ENCODE results near the gene CADM2. TPM values are rescaled to one million over a fixed set of nuclear protein-coding genes. Genes with fewer than 3 reads are reported as not detected.
"Not testable (repeated sequence)": the region's sequence is repeated elsewhere in the genome, so short reads cannot be mapped to it uniquely, and the experiment has no call there.

Gene CADM2
- total and polyA plus RNA-seq, 4 donors, result 1.3 to 1.8 TPM; not detected in 2

GRCh38 chr3:85133691-85134420 lies 175.1 kb downstream of the CADM2 start:
- ATAC-seq (ENCODE audit: low FRiP score); DNase-seq; H3K4me1 ChIP-seq (ENCODE audit: control insufficient read depth in 1 of 2, insufficient read depth in 2 of 2, low read length in 2 of 2); H3K27ac ChIP-seq (ENCODE audit: low read depth in 1 of 2, low read length in 2 of 2); H3K4me3 ChIP-seq (ENCODE audit: low read length in 2 of 2); intact Hi-C loops (cut with DNase I); H3K27me3 ChIP-seq (ENCODE audit: control insufficient read depth in 1 of 2, insufficient read depth in 2 of 2, low read length in 1 of 2); H3K36me3 ChIP-seq (ENCODE audit: control insufficient read depth in 1 of 2, insufficient read depth in 2 of 2, low read length in 1 of 2); H3K9me3 ChIP-seq (ENCODE audit: control insufficient read depth, low read length): not testable (repeated sequence)
- WGBS, 2 donors, result 94 to 96% methylated on average over 26 to 54 of the region's 57 CpGs

- H3K27me3 ChIP-seq (ENCODE audit: control insufficient read depth in 1 of 2, insufficient read depth in 2 of 2, low read length in 1 of 2), result no peaks in the 10 kb centered on the region
- intact Hi-C loops (cut with DNase I), result no loop called here
- ATAC-seq (ENCODE audit: low FRiP score) (no peak), DNase-seq (no peak)
- WGBS, 2 donors, result 90 to 91% methylated on average over 3 of the region's 3 CpGs
- H3K9me3 ChIP-seq (ENCODE audit: control insufficient read depth, low read length), result no peaks in the 10 kb centered on the region
- H3K27ac ChIP-seq (ENCODE audit: low read depth in 1 of 2, low read length in 2 of 2), result no peak overlapping the region
- no peaks in the 10 kb centered on the region for H3K4me1 ChIP-seq (ENCODE audit: control insufficient read depth in 1 of 2, insufficient read depth in 2 of 2, low read length in 2 of 2)
- no peaks in the 10 kb centered on the region for H3K36me3 ChIP-seq (ENCODE audit: control insufficient read depth in 1 of 2, insufficient read depth in 2 of 2, low read length in 1 of 2)
- no peak overlapping the region for H3K4me3 ChIP-seq (ENCODE audit: low read length in 2 of 2)
Observed at GRCh38 chr3:85142626-85143025, 183.8 kb downstream of the CADM2 start.

GRCh38 chr3:85148036-85148435 lies 189.2 kb downstream of the CADM2 start:
- Histone ChIP-seq H3K9me3 (ENCODE audit: control insufficient read depth, low read length) (peaks cover 2% of the 10 kb centered on the region), H3K36me3 (ENCODE audit: control insufficient read depth in 1 of 2, insufficient read depth in 2 of 2, low read length in 1 of 2) (no peaks in the 10 kb centered on the region), H3K4me3 (ENCODE audit: low read length in 2 of 2) (no peak overlapping the region), H3K27me3 (ENCODE audit: control insufficient read depth in 1 of 2, insufficient read depth in 2 of 2, low read length in 1 of 2) (no peaks in the 10 kb centered on the region), H3K27ac (ENCODE audit: low read depth in 1 of 2, low read length in 2 of 2) (no peak overlapping the region), H3K4me1 (ENCODE audit: control insufficient read depth in 1 of 2, insufficient read depth in 2 of 2, low read length in 2 of 2) (no peaks in the 10 kb centered on the region)
- intact Hi-C loops (cut with DNase I), result no loop called here
- WGBS, 2 donors, result 29 to 45% methylated on average over 3 of the region's 3 CpGs
- DNase-seq (no peak), ATAC-seq (ENCODE audit: low FRiP score) (no peak)

DNA sequence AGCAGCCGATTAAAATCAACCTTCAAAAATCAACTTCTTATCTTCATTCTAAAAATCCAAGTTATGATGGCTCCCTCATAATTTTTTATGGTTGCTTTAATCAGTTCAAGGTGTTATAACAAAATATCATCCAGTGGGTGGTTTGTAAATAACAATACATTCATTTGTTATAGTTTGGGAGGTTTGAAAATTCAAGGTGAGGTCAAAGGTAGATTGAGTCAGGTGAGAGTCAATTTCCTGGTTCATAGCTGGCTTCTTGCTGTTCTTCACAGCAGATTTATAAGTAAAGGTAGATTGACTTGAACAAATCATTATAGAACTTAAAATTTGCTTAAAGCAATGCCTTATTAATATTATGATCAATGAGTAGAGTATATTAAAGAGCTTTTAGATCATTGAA lies 192.8 kb downstream of the CADM2 start:
- no peak for ATAC-seq (ENCODE audit: low FRiP score)
- 77 to 79% methylated on average over 1 of the region's 1 CpG for WGBS, 2 donors
- intact Hi-C loops (cut with DNase I), result no loop called here

DNA sequence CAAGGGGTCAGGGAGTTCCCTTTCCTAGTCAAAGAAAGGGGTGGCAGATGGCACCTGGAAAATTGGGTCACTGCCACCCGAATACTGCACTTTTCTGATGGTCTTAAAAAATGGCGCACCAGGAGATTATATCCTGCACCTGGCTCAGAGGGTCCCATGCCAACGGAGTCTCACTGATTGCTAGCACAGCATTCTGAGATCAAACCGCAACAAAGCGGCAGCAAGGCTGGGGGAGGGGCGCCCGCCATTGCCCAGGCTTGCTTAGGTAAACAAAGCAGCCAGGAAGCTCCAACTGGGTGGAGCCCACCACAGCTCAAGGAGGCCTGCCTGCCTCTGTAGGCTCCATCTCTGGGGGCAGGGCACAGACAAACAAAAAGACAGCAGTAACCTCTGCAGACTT lies 194.5 kb downstream of the CADM2 start:
- DNase-seq; H3K36me3 ChIP-seq (ENCODE audit: control insufficient read depth in 1 of 2, insufficient read depth in 2 of 2, low read length in 1 of 2); H3K4me3 ChIP-seq (ENCODE audit: low read length in 2 of 2); H3K4me1 ChIP-seq (ENCODE audit: control insufficient read depth in 1 of 2, insufficient read depth in 2 of 2, low read length in 2 of 2); H3K27ac ChIP-seq (ENCODE audit: low read depth in 1 of 2, low read length in 2 of 2); H3K27me3 ChIP-seq (ENCODE audit: control insufficient read depth in 1 of 2, insufficient read depth in 2 of 2, low read length in 1 of 2); H3K9me3 ChIP-seq (ENCODE audit: control insufficient read depth, low read length); ATAC-seq (ENCODE audit: low FRiP score); intact Hi-C loops (cut with DNase I): not testable (repeated sequence)
- WGBS, 2 donors, result 93 to 96% methylated on average over 7 of the region's 7 CpGs

More for the DNA sequence above, 192.8 kb downstream of the CADM2 start:
- Histone ChIP-seq H3K4me1 (ENCODE audit: control insufficient read depth in 1 of 2, insufficient read depth in 2 of 2, low read length in 2 of 2) (no peaks in the 10 kb centered on the region), H3K27me3 (ENCODE audit: control insufficient read depth in 1 of 2, insufficient read depth in 2 of 2, low read length in 1 of 2) (no peaks in the 10 kb centered on the region), H3K9me3 (ENCODE audit: control insufficient read depth, low read length) (peaks cover 3% of the 10 kb centered on the region), H3K36me3 (ENCODE audit: control insufficient read depth in 1 of 2, insufficient read depth in 2 of 2, low read length in 1 of 2) (no peaks in the 10 kb centered on the region), H3K4me3 (ENCODE audit: low read length in 2 of 2) (no peak overlapping the region), H3K27ac (ENCODE audit: low read depth in 1 of 2, low read length in 2 of 2) (no peak overlapping the region)
- no peak for DNase-seq

GRCh38 chr3:85159376-85159775 lies 200.6 kb downstream of the CADM2 start:
- H3K36me3 ChIP-seq (ENCODE audit: control insufficient read depth in 1 of 2, insufficient read depth in 2 of 2, low read length in 1 of 2), result no peaks in the 10 kb centered on the region
- no peak overlapping the region for H3K27ac ChIP-seq (ENCODE audit: low read depth in 1 of 2, low read length in 2 of 2)
- H3K27me3 ChIP-seq (ENCODE audit: control insufficient read depth in 1 of 2, insufficient read depth in 2 of 2, low read length in 1 of 2), result no peaks in the 10 kb centered on the region
- ATAC-seq (ENCODE audit: low FRiP score), result no peak
- DNase-seq, result no peak
- intact Hi-C loops (cut with DNase I), result no loop called here
- no peaks in the 10 kb centered on the region for H3K9me3 ChIP-seq (ENCODE audit: control insufficient read depth, low read length)
- H3K4me3 ChIP-seq (ENCODE audit: low read length in 2 of 2), result no peak overlapping the region
- H3K4me1 ChIP-seq (ENCODE audit: control insufficient read depth in 1 of 2, insufficient read depth in 2 of 2, low read length in 2 of 2), result no peaks in the 10 kb centered on the region
- WGBS, 2 donors, result 36 to 40% methylated on average over 5 of the region's 5 CpGs

- H3K36me3 ChIP-seq (ENCODE audit: control insufficient read depth in 1 of 2, insufficient read depth in 2 of 2, low read length in 1 of 2), result no peaks in the 10 kb centered on the region
- ATAC-seq (ENCODE audit: low FRiP score), result no peak
- H3K4me1 ChIP-seq (ENCODE audit: control insufficient read depth in 1 of 2, insufficient read depth in 2 of 2, low read length in 2 of 2), result no peaks in the 10 kb centered on the region
- no peak for DNase-seq
- H3K4me3 ChIP-seq (ENCODE audit: low read length in 2 of 2), result no peak overlapping the region
- H3K9me3 ChIP-seq (ENCODE audit: control insufficient read depth, low read length), result no peaks in the 10 kb centered on the region
- WGBS, 2 donors, result 88 to 90% methylated on average over 7 of the region's 7 CpGs
- intact Hi-C loops (cut with DNase I), result no loop called here
- H3K27ac ChIP-seq (ENCODE audit: low read depth in 1 of 2, low read length in 2 of 2), result no peak overlapping the region
- no peaks in the 10 kb centered on the region for H3K27me3 ChIP-seq (ENCODE audit: control insufficient read depth in 1 of 2, insufficient read depth in 2 of 2, low read length in 1 of 2)
Observed at GRCh38 chr3:85161544-85161943, 202.8 kb downstream of the CADM2 start.

DNA sequence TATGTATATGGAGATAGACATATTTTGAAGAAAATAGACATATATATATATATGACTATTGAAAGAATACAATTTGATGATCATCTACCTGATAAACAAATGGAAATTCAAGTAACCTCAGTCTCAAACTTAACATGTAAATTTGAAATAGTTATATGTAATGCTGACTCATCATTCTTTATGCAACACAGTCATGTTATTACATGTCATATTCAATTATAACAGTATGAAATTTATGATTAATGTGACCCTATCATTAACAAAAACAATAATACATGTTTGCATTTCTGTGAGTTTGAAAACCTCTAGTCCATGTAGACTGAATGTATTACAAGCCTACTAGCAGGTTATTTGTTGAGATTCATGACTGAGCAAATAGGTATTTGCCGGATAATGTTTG lies 204.1 kb downstream of the CADM2 start:
- ATAC-seq (ENCODE audit: low FRiP score), result no peak
- no peak for DNase-seq
- H3K9me3 ChIP-seq (ENCODE audit: control insufficient read depth, low read length), result no peaks in the 10 kb centered on the region
- H3K36me3 ChIP-seq (ENCODE audit: control insufficient read depth in 1 of 2, insufficient read depth in 2 of 2, low read length in 1 of 2), result no peaks in the 10 kb centered on the region
- intact Hi-C loops (cut with DNase I), result no loop called here
- H3K4me3 ChIP-seq (ENCODE audit: low read length in 2 of 2), result no peak overlapping the region
- H3K27ac ChIP-seq (ENCODE audit: low read depth in 1 of 2, low read length in 2 of 2), result no peak overlapping the region
- 88 to 91% methylated on average over 1 of the region's 1 CpG for WGBS, 2 donors
- no peaks in the 10 kb centered on the region for H3K4me1 ChIP-seq (ENCODE audit: control insufficient read depth in 1 of 2, insufficient read depth in 2 of 2, low read length in 2 of 2)
- H3K27me3 ChIP-seq (ENCODE audit: control insufficient read depth in 1 of 2, insufficient read depth in 2 of 2, low read length in 1 of 2), result no peaks in the 10 kb centered on the region

- DNase-seq, result no peak
- intact Hi-C loops (cut with DNase I), result no loop called here
- Histone ChIP-seq H3K27ac (ENCODE audit: low read depth in 1 of 2, low read length in 2 of 2) (no peak overlapping the region), H3K9me3 (ENCODE audit: control insufficient read depth, low read length) (no peaks in the 10 kb centered on the region), H3K4me1 (ENCODE audit: control insufficient read depth in 1 of 2, insufficient read depth in 2 of 2, low read length in 2 of 2) (no peaks in the 10 kb centered on the region), H3K4me3 (ENCODE audit: low read length in 2 of 2) (no peak overlapping the region), H3K36me3 (ENCODE audit: control insufficient read depth in 1 of 2, insufficient read depth in 2 of 2, low read length in 1 of 2) (no peaks in the 10 kb centered on the region), H3K27me3 (ENCODE audit: control insufficient read depth in 1 of 2, insufficient read depth in 2 of 2, low read length in 1 of 2) (no peaks in the 10 kb centered on the region)
- no peak for ATAC-seq (ENCODE audit: low FRiP score)
- 44 to 63% methylated on average over 1 of the region's 1 CpG for WGBS, 2 donors
Observed at GRCh38 chr3:85164436-85164835, 205.6 kb downstream of the CADM2 start.

Measured in aorta (tissue), 5 donors.